Natural killer cell (primary cell): ENCODE measurements around the gene RCOR3. TPM values are rescaled to one million over a fixed set of nuclear protein-coding genes. Genes with fewer than 3 reads are reported as not detected.

Experiments used
- ATAC-seq, 3 donors: fragments of 150-1000 bp in 2 of 3; fragments of 200-7000 bp in 1 of 3; cut with Tn5 transposase; 1 replicate in 1 of 3; 2 replicates in 2 of 3; pipeline ENCODE4 v1.10.0; 2021; ENCODE audit warnings: mild to moderate bottlenecking in 2 of 3, moderate library complexity in 2 of 3
- DNase-seq, 2 donors: peaks; one replicate each; pipeline versions ENCODE4 v3.0.0 to v3.0.0-alpha.2; 2013 to 2021; ENCODE audit warnings: mixed read lengths in 1 of 2
- H3K27ac ChIP-seq: one replicate; pipeline ENCODE4 v1.5.1; 2013; ENCODE audit warnings: mild to moderate bottlenecking, low read length
- H3K27me3 ChIP-seq: one replicate; pipeline ENCODE4 v1.6.1; 2013; ENCODE audit warnings: low read length; ENCODE audit not compliant: control insufficient read depth, insufficient read depth
- H3K36me3 ChIP-seq: one replicate; pipeline ENCODE4 v1.6.1; 2013; ENCODE audit warnings: low read length; ENCODE audit not compliant: control insufficient read depth, insufficient read depth
- H3K4me1 ChIP-seq: one replicate; pipeline ENCODE4 v1.6.1; 2013; ENCODE audit warnings: low read length; ENCODE audit not compliant: control insufficient read depth, insufficient read depth
- H3K4me3 ChIP-seq: one replicate; pipeline ENCODE4 v1.5.1; 2013; ENCODE audit warnings: low read length
- H3K9me3 ChIP-seq: one replicate; pipeline ENCODE4 v1.6.1; 2013; ENCODE audit warnings: low read length; ENCODE audit not compliant: control insufficient read depth, insufficient read depth
- H3K27ac Mint-ChIP-seq, 2 donors: one replicate each; pipeline ENCODE4 v1.8.0; 2022; ENCODE audit warnings: mild to moderate bottlenecking in 2 of 2, mixed read lengths in 2 of 2, moderate library complexity in 1 of 2
- H3K27me3 Mint-ChIP-seq, 2 donors: one replicate each; pipeline ENCODE4 v1.8.0; 2022; ENCODE audit warnings: low read depth in 2 of 2, mixed read lengths in 2 of 2
- H3K36me3 Mint-ChIP-seq: one replicate; pipeline ENCODE4 v1.8.0; 2022; ENCODE audit warnings: mixed read lengths
- H3K4me1 Mint-ChIP-seq, 2 donors: one replicate each; pipeline ENCODE4 v1.8.0; 2022; ENCODE audit warnings: mixed read lengths in 2 of 2
- H3K4me3 Mint-ChIP-seq: one replicate; pipeline ENCODE4 v1.8.0; 2022; ENCODE audit warnings: mild to moderate bottlenecking, moderate library complexity, mixed read lengths
- H3K9me3 Mint-ChIP-seq, 2 donors: one replicate each; pipeline ENCODE4 v1.8.0; 2022; ENCODE audit warnings: mixed read lengths in 2 of 2
- WGBS: methylation state at CpG from one replicate; pipeline ENCODE4 v1.1.7; 2013; ENCODE audit warnings: missing lambda C conversion rate; ENCODE audit not compliant: insufficient coverage; 5-methylcytosine and 5-hydroxymethylcytosine counted together
- intact Hi-C: fragments of 100-400 bp; cut with micrococcal nuclease; formaldehyde crosslinking; loops from one replicate; pipeline ENCODE4 v1.14.2; 2022
- total RNA-seq, 4 donors: library from RNA; stranded (reverse); fragments of 120-200 nt in 1 of 4; gene quantifications; one replicate each; pipeline versions ENCODE4 v1.2.3 to v1.2.4, GENCODE V29; 2013 to 2022
- TF ChIP-seq, protein P1 (sequence below): fragments of 200-600 bp; IDR thresholded peaks from one replicate; pipeline ENCODE4 v1.8.0; 2022; ENCODE audit warnings: antibody characterized with exemption

Gene RCOR3
- total RNA-seq, 3 donors from 2014 or later (not counting 1 experiment from before 2014, with no cell fraction given), result 70.9 to 99.2 (median 78.6) TPM

GRCh38 chr1:211337430-211338223 is 78.5 kb downstream of the RCOR3 start:
- Mint-ChIP-seq H3K36me3 (no peaks in the 10 kb centered on the region), H3K9me3 (no peaks in the 10 kb centered on the region), H3K4me3 (peak overlapping the region; percentile 7), H3K27me3 (no peaks in the 10 kb centered on the region), H3K4me1 (peaks cover 80 to 82% of the 10 kb centered on the region in 2 donors), H3K27ac (peak overlapping the region; percentile 35 to 79)
- intact Hi-C loops, result no loop called here
- TF ChIP-seq, protein P1, sequence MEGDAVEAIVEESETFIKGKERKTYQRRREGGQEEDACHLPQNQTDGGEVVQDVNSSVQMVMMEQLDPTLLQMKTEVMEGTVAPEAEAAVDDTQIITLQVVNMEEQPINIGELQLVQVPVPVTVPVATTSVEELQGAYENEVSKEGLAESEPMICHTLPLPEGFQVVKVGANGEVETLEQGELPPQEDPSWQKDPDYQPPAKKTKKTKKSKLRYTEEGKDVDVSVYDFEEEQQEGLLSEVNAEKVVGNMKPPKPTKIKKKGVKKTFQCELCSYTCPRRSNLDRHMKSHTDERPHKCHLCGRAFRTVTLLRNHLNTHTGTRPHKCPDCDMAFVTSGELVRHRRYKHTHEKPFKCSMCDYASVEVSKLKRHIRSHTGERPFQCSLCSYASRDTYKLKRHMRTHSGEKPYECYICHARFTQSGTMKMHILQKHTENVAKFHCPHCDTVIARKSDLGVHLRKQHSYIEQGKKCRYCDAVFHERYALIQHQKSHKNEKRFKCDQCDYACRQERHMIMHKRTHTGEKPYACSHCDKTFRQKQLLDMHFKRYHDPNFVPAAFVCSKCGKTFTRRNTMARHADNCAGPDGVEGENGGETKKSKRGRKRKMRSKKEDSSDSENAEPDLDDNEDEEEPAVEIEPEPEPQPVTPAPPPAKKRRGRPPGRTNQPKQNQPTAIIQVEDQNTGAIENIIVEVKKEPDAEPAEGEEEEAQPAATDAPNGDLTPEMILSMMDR, result no peak
- Histone ChIP-seq H3K4me1 (peaks cover 79% of the 10 kb centered on the region), H3K27me3 (no peaks in the 10 kb centered on the region), H3K9me3 (no peaks in the 10 kb centered on the region), H3K27ac (no peak overlapping the region), H3K4me3 (no peak overlapping the region), H3K36me3 (no peaks in the 10 kb centered on the region)
- ATAC-seq, result no peak
- DNase-seq, result no peak
- WGBS, result 90% methylated on average over 7 of the region's 7 CpGs

GRCh38 chr1:211338224-211338620 is 79.1 kb downstream of the RCOR3 start:
- no peak for ATAC-seq
- Mint-ChIP-seq H3K9me3 (no peaks in the 10 kb centered on the region), H3K27me3 (no peaks in the 10 kb centered on the region), H3K4me1 (peaks cover 79 to 82% of the 10 kb centered on the region in 2 donors), H3K4me3 (no peak overlapping the region), H3K36me3 (no peaks in the 10 kb centered on the region), H3K27ac (no peak overlapping the region)
- H3K4me3 ChIP-seq, result no peak overlapping the region
- intact Hi-C loops, result no loop called here
- no peaks in the 10 kb centered on the region for H3K27me3 ChIP-seq
- H3K9me3 ChIP-seq, result no peaks in the 10 kb centered on the region
- H3K27ac ChIP-seq, result no peak overlapping the region
- H3K4me1 ChIP-seq, result peaks cover 80% of the 10 kb centered on the region
- 100% methylated on average over 1 of the region's 4 CpGs for WGBS
- DNase-seq, result no peak
- H3K36me3 ChIP-seq, result no peaks in the 10 kb centered on the region
- TF ChIP-seq, protein P1, result no peak

GRCh38 chr1:211339631-211340041 is 80.5 kb downstream of the RCOR3 start:
- Histone ChIP-seq H3K9me3 (no peaks in the 10 kb centered on the region), H3K4me3 (no peak overlapping the region), H3K4me1 (peaks cover 81% of the 10 kb centered on the region), H3K27me3 (no peaks in the 10 kb centered on the region), H3K36me3 (no peaks in the 10 kb centered on the region), H3K27ac (no peak overlapping the region)
- no peaks in the 10 kb centered on the region for H3K9me3 Mint-ChIP-seq
- peak overlapping the region in 1 of 2 donors; percentile 76 for H3K27ac Mint-ChIP-seq
- ATAC-seq (peak in 1 of 3 donors; percentile 29), DNase-seq (no peak)
- peaks cover 75 to 86% of the 10 kb centered on the region in 2 donors for H3K4me1 Mint-ChIP-seq
- 35% methylated on average over 6 of the region's 6 CpGs for WGBS
- no peaks in the 10 kb centered on the region for H3K36me3 Mint-ChIP-seq
- H3K4me3 Mint-ChIP-seq, result no peak overlapping the region
- intact Hi-C loops, result no loop called here
- no peaks in the 10 kb centered on the region for H3K27me3 Mint-ChIP-seq
- TF ChIP-seq, protein P1, result no peak
